ENCODE results near the gene CYTIP.
A peak's percentile ranks its signal among the peaks of the same experiment; 100 is the strongest.
"Not testable (repeated sequence)": the region's sequence is repeated elsewhere in the genome, so short reads cannot be mapped to it uniquely, and the experiment has no call there.

CYTIP gene

GRCh38 chr2:157388827-157389226 is 55.1 kb downstream of the CYTIP start:
- peaks cover 6% of the 10 kb centered on the region for H3K4me1 Mint-ChIP-seq
- no peaks in the 10 kb centered on the region for H3K36me3 Mint-ChIP-seq
- H3K27ac Mint-ChIP-seq: no peak overlapping the region

GRCh38 chr2:157386747-157387146 is 57.1 kb downstream of the CYTIP start:
- Mint-ChIP-seq H3K36me3 (no peaks in the 10 kb centered on the region), H3K4me3 (no peak overlapping the region), H3K9me3 (peaks cover 11% of the 10 kb centered on the region), H3K4me1 (peaks cover 9% of the 10 kb centered on the region), H3K27ac (peak overlapping the region; percentile 10)
- no peak for DNase-seq (ENCODE audit: low spot score in 2 of 2)
- no peak for ATAC-seq

More at GRCh38 chr2:157388827-157389226, 55.1 kb downstream of the CYTIP start:
- ATAC-seq (no peak), DNase-seq (ENCODE audit: low spot score in 2 of 2) (no peak)
- Mint-ChIP-seq H3K9me3 (peaks cover 11% of the 10 kb centered on the region), H3K4me3 (no peak overlapping the region)

- Mint-ChIP-seq H3K4me3 (no peak overlapping the region), H3K27ac (peak overlapping the region; percentile 10), H3K4me1 (peaks cover 14% of the 10 kb centered on the region), H3K36me3 (no peaks in the 10 kb centered on the region), H3K9me3 (peaks cover 6% of the 10 kb centered on the region)
- DNase-seq (ENCODE audit: low spot score in 2 of 2) (no peak), ATAC-seq (no peak)
These were observed 57.6 kb downstream of the CYTIP start for GRCh38 chr2:157386247-157386646.

GRCh38 chr2:157377861-157378260 is 66.0 kb downstream of the CYTIP start:
- ATAC-seq (no peak), DNase-seq (ENCODE audit: low spot score in 2 of 2) (no peak)
- Mint-ChIP-seq H3K36me3 (no peaks in the 10 kb centered on the region), H3K4me3 (no peak overlapping the region), H3K9me3 (peaks cover 18% of the 10 kb centered on the region), H3K27ac (no peak overlapping the region), H3K4me1 (peaks cover 16% of the 10 kb centered on the region)

GRCh38 chr2:157376041-157376440 is 67.8 kb downstream of the CYTIP start:
- Mint-ChIP-seq H3K4me1 (peaks cover 7% of the 10 kb centered on the region), H3K36me3 (no peaks in the 10 kb centered on the region), H3K4me3 (no peak overlapping the region), H3K27ac (no peak overlapping the region), H3K9me3 (peaks cover 18% of the 10 kb centered on the region)
- DNase-seq (ENCODE audit: low spot score in 2 of 2) (no peak), ATAC-seq (no peak)

- Mint-ChIP-seq H3K4me3 (no peak overlapping the region), H3K27ac (no peak overlapping the region), H3K36me3 (no peaks in the 10 kb centered on the region), H3K4me1 (peaks cover 6% of the 10 kb centered on the region), H3K9me3 (peaks cover 18% of the 10 kb centered on the region)
- no peak for DNase-seq (ENCODE audit: low spot score in 2 of 2)
- ATAC-seq: no peak
These were observed 68.5 kb downstream of the CYTIP start for GRCh38 chr2:157375384-157375783.

GRCh38 chr2:157368508-157368907 is 75.4 kb downstream of the CYTIP start:
- DNase-seq (ENCODE audit: low spot score in 2 of 2); H3K4me3 Mint-ChIP-seq; ATAC-seq; H3K36me3 Mint-ChIP-seq; H3K9me3 Mint-ChIP-seq; H3K27ac Mint-ChIP-seq: not testable (repeated sequence)
- peaks cover 17% of the 10 kb centered on the region for H3K4me1 Mint-ChIP-seq

GRCh38 chr2:157367704-157368103 is 76.2 kb downstream of the CYTIP start:
- ATAC-seq (no peak), DNase-seq (ENCODE audit: low spot score in 2 of 2) (no peak)
- Mint-ChIP-seq H3K4me3 (no peak overlapping the region), H3K36me3 (no peaks in the 10 kb centered on the region), H3K9me3 (peaks cover 6% of the 10 kb centered on the region), H3K27ac (no peak overlapping the region), H3K4me1 (peaks cover 21% of the 10 kb centered on the region)

All from stimulated activated effector memory CD8-positive, alpha-beta T cell treated with anti-CD3 and anti-CD28 coated beads, Interleukin-12 subunit alpha, Interleukin-12 subunit beta, amount 100 ng/mL, for 72 hours (primary cell).